ENCODE measurements around the gene GPR31. TPM values are rescaled to one million over a fixed set of nuclear protein-coding genes. Genes with fewer than 3 reads are reported as not detected.

GPR31 gene, protein sequence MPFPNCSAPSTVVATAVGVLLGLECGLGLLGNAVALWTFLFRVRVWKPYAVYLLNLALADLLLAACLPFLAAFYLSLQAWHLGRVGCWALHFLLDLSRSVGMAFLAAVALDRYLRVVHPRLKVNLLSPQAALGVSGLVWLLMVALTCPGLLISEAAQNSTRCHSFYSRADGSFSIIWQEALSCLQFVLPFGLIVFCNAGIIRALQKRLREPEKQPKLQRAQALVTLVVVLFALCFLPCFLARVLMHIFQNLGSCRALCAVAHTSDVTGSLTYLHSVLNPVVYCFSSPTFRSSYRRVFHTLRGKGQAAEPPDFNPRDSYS
- not detected in 2 replicates for total RNA-seq

DNA sequence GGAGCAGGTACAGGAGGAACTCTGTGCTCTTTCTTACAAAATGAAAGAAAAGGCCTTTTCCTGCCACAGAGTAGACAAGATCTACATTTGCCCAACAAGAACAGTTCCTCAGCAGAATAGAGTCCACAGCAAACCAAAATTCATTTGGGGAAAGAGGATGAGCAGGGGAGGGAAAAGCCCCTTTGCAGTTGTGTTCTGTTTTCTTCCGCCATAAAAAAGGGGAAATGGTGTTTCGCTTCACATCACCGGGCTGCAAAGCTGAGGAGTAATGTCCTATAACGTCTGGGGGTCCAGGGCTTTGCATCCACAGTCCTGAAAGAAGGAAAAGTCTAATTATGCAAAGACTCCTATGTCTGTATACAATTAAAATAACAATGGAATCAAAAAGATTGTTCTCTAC is at the start of gene GPR31:
Gene GPR31 (minus strand): TSS at position 118 of the 400 bp plus-strand sequence. CDS start 149 bp downstream, outside the sequence.

GRCh38 chr6:167122827-167123657 is 34.7 kb downstream of the GPR31 start, which contains the start of gene CCR6:
TSS of gene CCR6 (plus strand) at chr6:167123096. CDS start at chr6:167136135, 13,039 bp downstream.

Other genes with a start within 250 kb of the GPR31 start
- 11.3 and 36.4 TPM in 2 replicates for gene RNASET2, start 201.4 kb downstream of the GPR31 start, total RNA-seq
- gene CEP43, start 158.6 kb downstream of the GPR31 start, total RNA-seq, result 24.6 and 35.5 TPM in 2 replicates
- not detected in 2 replicates for gene CCR6, start 34.9 kb downstream of the GPR31 start, total RNA-seq
- not detected in 2 replicates for gene UNC93A, start 133.3 kb upstream of the GPR31 start, total RNA-seq
- 0.12 TPM in 1 of 2 replicates, not detected in the other for gene TTLL2, start 167.1 kb upstream of the GPR31 start, total RNA-seq

All from uterine smooth muscle cell (primary cell).